ENCODE measurements around the gene TMTC1.

Gene TMTC1

GRCh38 chr12:29546000-29546399 lies 237.7 kb downstream of the TMTC1 start:
- no peaks in the 10 kb centered on the region for H3K9me3 ChIP-seq (ENCODE audit: control insufficient read depth in 2 of 2, low read length in 2 of 2)
- peaks cover 12% of the 10 kb centered on the region for H3K4me1 ChIP-seq (ENCODE audit: control insufficient read depth, insufficient read depth, low read length)
- H3K9ac ChIP-seq (ENCODE audit: low read length in 2 of 2), result no peak overlapping the region
- H3K27ac ChIP-seq (ENCODE audit: low read length), result no peak overlapping the region
- H3K27me3 ChIP-seq (ENCODE audit: control insufficient read depth in 1 of 2, insufficient read depth in 2 of 2, low read length in 2 of 2), result no peaks in the 10 kb centered on the region
- H3K4me3 ChIP-seq (ENCODE audit: low read length in 2 of 2), result no peak overlapping the region
- peaks cover 0 to 2% of the 10 kb centered on the region in 2 donors for H3K36me3 ChIP-seq (ENCODE audit: control insufficient read depth in 2 of 2, insufficient read depth in 2 of 2, low read length in 2 of 2)

GRCh38 chr12:29545102-29545467 lies 238.7 kb downstream of the TMTC1 start:
- Histone ChIP-seq H3K36me3 (ENCODE audit: control insufficient read depth in 2 of 2, insufficient read depth in 2 of 2, low read length in 2 of 2) (no peaks in the 10 kb centered on the region), H3K9ac (ENCODE audit: low read length in 2 of 2) (no peak overlapping the region), H3K27me3 (ENCODE audit: control insufficient read depth in 1 of 2, insufficient read depth in 2 of 2, low read length in 2 of 2) (no peaks in the 10 kb centered on the region), H3K9me3 (ENCODE audit: control insufficient read depth in 2 of 2, low read length in 2 of 2) (no peaks in the 10 kb centered on the region), H3K4me1 (ENCODE audit: control insufficient read depth, insufficient read depth, low read length) (peaks cover 12% of the 10 kb centered on the region), H3K27ac (ENCODE audit: low read length) (no peak overlapping the region), H3K4me3 (ENCODE audit: low read length in 2 of 2) (no peak overlapping the region)

DNA sequence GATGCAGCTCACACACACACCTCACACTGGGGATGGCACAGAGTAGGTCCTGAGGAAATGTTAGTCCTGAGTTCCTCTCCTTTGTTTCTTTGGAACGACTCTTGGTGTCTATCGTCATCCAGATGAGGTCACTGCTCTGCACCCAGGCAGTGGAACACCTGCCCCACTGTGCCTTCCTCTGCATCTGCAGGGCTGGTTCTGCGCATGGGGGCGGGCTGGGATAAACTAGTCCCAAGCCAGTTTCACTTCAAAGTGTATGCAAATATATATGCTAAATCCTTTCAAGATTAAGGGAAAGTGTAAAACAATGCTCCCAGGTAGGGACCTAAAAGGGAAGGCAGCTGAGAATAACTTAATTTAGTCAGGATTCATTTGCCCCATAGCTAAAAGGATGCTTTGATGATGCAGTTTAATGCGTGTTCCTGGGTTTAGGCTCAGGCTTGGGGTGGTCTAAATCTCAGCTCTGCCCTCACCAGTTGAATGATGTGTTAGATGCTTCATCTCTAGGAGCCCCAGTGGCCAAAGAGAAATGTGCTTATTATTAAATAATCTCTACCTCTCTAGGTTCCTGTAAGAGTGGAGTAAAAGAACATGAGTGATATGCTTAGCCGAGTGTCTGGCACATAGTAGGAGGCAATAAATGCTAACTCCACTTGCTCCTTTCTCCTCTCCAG lies 239.2 kb downstream of the TMTC1 start:
- H3K27me3 ChIP-seq (ENCODE audit: control insufficient read depth in 1 of 2, insufficient read depth in 2 of 2, low read length in 2 of 2), result no peaks in the 10 kb centered on the region
- no peak overlapping the region for H3K9ac ChIP-seq (ENCODE audit: low read length in 2 of 2)
- no peaks in the 10 kb centered on the region for H3K36me3 ChIP-seq (ENCODE audit: control insufficient read depth in 2 of 2, insufficient read depth in 2 of 2, low read length in 2 of 2)
- H3K9me3 ChIP-seq (ENCODE audit: control insufficient read depth in 2 of 2, low read length in 2 of 2), result no peaks in the 10 kb centered on the region
- peaks cover 12% of the 10 kb centered on the region for H3K4me1 ChIP-seq (ENCODE audit: control insufficient read depth, insufficient read depth, low read length)
- no peak overlapping the region for H3K27ac ChIP-seq (ENCODE audit: low read length)
- H3K4me3 ChIP-seq (ENCODE audit: low read length in 2 of 2), result no peak overlapping the region

DNA sequence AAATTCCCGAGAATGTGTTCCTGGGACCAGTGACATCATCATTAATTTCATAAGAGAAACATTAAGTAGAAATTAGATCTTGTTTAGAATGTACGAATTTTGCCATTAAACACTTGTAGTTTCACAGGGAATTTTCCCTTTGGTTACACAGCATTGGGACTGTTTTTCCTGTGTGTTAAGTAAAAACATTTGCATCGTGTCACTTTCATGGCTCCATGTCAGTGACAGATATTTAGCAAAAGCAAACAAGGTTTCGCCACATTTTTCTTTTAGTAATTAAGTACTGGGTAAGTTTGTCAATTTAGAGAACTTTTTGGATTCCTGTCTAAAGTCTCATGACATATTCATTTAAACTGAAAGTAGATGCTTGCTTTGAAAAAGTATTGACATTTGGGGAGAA lies 240.7 kb downstream of the TMTC1 start:
- Histone ChIP-seq H3K36me3 (ENCODE audit: control insufficient read depth in 2 of 2, insufficient read depth in 2 of 2, low read length in 2 of 2) (no peaks in the 10 kb centered on the region), H3K9me3 (ENCODE audit: control insufficient read depth in 2 of 2, low read length in 2 of 2) (no peaks in the 10 kb centered on the region), H3K4me3 (ENCODE audit: low read length in 2 of 2) (no peak overlapping the region), H3K9ac (ENCODE audit: low read length in 2 of 2) (no peak overlapping the region), H3K27ac (ENCODE audit: low read length) (no peak overlapping the region), H3K27me3 (ENCODE audit: control insufficient read depth in 1 of 2, insufficient read depth in 2 of 2, low read length in 2 of 2) (no peaks in the 10 kb centered on the region), H3K4me1 (ENCODE audit: control insufficient read depth, insufficient read depth, low read length) (peaks cover 12% of the 10 kb centered on the region)

DNA sequence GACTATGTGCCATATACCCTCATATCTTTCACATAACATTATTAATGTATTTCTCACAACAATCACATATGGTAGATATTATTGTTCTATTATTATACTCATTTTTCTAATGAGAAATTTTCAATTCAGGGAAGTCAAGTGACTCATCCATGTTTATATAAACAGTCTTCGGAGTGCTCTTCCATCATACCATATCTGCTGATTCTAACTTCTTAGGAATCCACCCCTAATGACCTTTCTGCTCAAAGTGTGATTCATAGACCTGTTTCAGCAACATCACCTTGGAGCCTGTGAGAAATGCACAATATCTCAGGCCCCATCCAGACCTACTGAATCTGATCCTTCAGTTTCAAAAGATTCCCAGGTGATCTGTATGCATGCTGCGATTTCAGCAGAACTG lies 246.4 kb downstream of the TMTC1 start:
- Histone ChIP-seq H3K27ac (ENCODE audit: low read length) (no peak overlapping the region), H3K27me3 (ENCODE audit: control insufficient read depth in 1 of 2, insufficient read depth in 2 of 2, low read length in 2 of 2) (no peaks in the 10 kb centered on the region), H3K4me3 (ENCODE audit: low read length in 2 of 2) (no peak overlapping the region), H3K4me1 (ENCODE audit: control insufficient read depth, insufficient read depth, low read length) (no peaks in the 10 kb centered on the region), H3K9me3 (ENCODE audit: control insufficient read depth in 2 of 2, low read length in 2 of 2) (no peaks in the 10 kb centered on the region), H3K9ac (ENCODE audit: low read length in 2 of 2) (no peak overlapping the region), H3K36me3 (ENCODE audit: control insufficient read depth in 2 of 2, insufficient read depth in 2 of 2, low read length in 2 of 2) (peaks cover 0 to 3% of the 10 kb centered on the region in 2 donors)

GRCh38 chr12:29534935-29535334 lies 248.8 kb downstream of the TMTC1 start:
- Histone ChIP-seq H3K27ac (ENCODE audit: low read length) (no peak overlapping the region), H3K9ac (ENCODE audit: low read length in 2 of 2) (no peak overlapping the region), H3K36me3 (ENCODE audit: control insufficient read depth in 2 of 2, insufficient read depth in 2 of 2, low read length in 2 of 2) (peaks cover 0 to 3% of the 10 kb centered on the region in 2 donors), H3K4me3 (ENCODE audit: low read length in 2 of 2) (no peak overlapping the region), H3K27me3 (ENCODE audit: control insufficient read depth in 1 of 2, insufficient read depth in 2 of 2, low read length in 2 of 2) (no peaks in the 10 kb centered on the region), H3K9me3 (ENCODE audit: control insufficient read depth in 2 of 2, low read length in 2 of 2) (no peaks in the 10 kb centered on the region), H3K4me1 (ENCODE audit: control insufficient read depth, insufficient read depth, low read length) (no peaks in the 10 kb centered on the region)

DNA sequence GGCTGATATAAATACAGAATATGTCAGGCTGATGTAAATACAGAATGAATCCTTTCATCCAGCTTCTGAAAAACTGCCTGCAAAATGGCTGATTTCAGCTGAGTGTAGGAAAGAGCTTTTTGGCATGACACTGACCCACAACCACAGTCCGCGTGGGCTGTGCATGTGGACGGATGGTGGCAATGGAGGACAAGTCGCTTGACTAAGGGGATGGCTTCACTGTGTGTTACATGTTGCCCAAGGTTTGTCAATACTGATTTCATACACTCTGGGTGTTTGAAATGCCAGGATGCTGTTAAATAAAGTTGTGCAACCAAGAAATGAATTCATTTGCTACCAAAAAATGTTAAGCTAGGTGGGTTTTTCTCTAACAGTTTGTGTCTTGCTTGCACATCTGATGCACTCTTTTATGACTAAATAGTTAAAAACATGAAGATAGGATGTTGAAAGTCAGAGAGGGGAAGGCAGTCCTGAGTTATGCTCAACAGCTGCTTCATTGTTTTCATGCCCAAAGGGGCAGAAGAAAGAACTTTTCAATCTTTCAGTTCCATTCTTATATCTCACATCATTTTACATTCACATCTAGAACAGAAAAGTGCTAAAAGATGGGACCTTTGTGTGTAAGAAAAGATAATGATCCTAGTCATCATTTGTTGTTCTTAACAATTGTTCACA lies 249.8 kb downstream of the TMTC1 start:
- peaks cover 0 to 3% of the 10 kb centered on the region in 2 donors for H3K36me3 ChIP-seq (ENCODE audit: control insufficient read depth in 2 of 2, insufficient read depth in 2 of 2, low read length in 2 of 2)
- no peaks in the 10 kb centered on the region for H3K27me3 ChIP-seq (ENCODE audit: control insufficient read depth in 1 of 2, insufficient read depth in 2 of 2, low read length in 2 of 2)
- H3K27ac ChIP-seq (ENCODE audit: low read length), result no peak overlapping the region
- H3K4me3 ChIP-seq (ENCODE audit: low read length in 2 of 2), result no peak overlapping the region
- no peak overlapping the region for H3K9ac ChIP-seq (ENCODE audit: low read length in 2 of 2)
- H3K4me1 ChIP-seq (ENCODE audit: control insufficient read depth, insufficient read depth, low read length), result no peaks in the 10 kb centered on the region
- H3K9me3 ChIP-seq (ENCODE audit: control insufficient read depth in 2 of 2, low read length in 2 of 2), result no peaks in the 10 kb centered on the region

- H3K27me3 ChIP-seq (ENCODE audit: control insufficient read depth in 1 of 2, insufficient read depth in 2 of 2, low read length in 2 of 2), result no peaks in the 10 kb centered on the region
- no peak overlapping the region for H3K4me3 ChIP-seq (ENCODE audit: low read length in 2 of 2)
- peaks cover 0 to 3% of the 10 kb centered on the region in 2 donors for H3K36me3 ChIP-seq (ENCODE audit: control insufficient read depth in 2 of 2, insufficient read depth in 2 of 2, low read length in 2 of 2)
- no peaks in the 10 kb centered on the region for H3K9me3 ChIP-seq (ENCODE audit: control insufficient read depth in 2 of 2, low read length in 2 of 2)
- H3K4me1 ChIP-seq (ENCODE audit: control insufficient read depth, insufficient read depth, low read length), result peaks cover 2% of the 10 kb centered on the region
- no peak overlapping the region for H3K27ac ChIP-seq (ENCODE audit: low read length)
- H3K9ac ChIP-seq (ENCODE audit: low read length in 2 of 2), result no peak overlapping the region
Observed at GRCh38 chr12:29531471-29531870, 252.3 kb downstream of the TMTC1 start.

DNA sequence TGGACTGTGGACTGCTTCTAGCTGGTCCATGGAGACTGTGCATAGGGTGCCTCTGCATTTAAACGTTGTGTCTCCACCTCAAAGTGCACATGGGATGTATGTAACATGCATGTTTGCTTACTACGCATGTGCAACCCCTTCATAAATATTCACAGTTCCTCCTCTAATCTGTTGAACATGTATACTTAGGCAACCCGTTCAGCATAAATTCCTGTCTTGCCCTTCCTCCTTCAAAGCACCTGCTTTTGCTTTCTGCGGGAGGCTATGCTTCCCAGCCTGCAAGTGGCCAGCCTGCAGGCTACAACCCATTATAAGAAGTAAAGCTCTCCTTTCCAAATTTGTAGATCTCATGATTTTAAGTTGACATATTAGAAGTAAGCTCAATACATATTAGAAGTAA lies 253.3 kb downstream of the TMTC1 start:
- H3K9ac ChIP-seq (ENCODE audit: low read length in 2 of 2), result no peak overlapping the region
- H3K36me3 ChIP-seq (ENCODE audit: control insufficient read depth in 2 of 2, insufficient read depth in 2 of 2, low read length in 2 of 2), result peaks cover 0 to 3% of the 10 kb centered on the region in 2 donors
- H3K9me3 ChIP-seq (ENCODE audit: control insufficient read depth in 2 of 2, low read length in 2 of 2), result no peaks in the 10 kb centered on the region
- no peaks in the 10 kb centered on the region for H3K27me3 ChIP-seq (ENCODE audit: control insufficient read depth in 1 of 2, insufficient read depth in 2 of 2, low read length in 2 of 2)
- no peak overlapping the region for H3K4me3 ChIP-seq (ENCODE audit: low read length in 2 of 2)
- peaks cover 2% of the 10 kb centered on the region for H3K4me1 ChIP-seq (ENCODE audit: control insufficient read depth, insufficient read depth, low read length)
- H3K27ac ChIP-seq (ENCODE audit: low read length), result no peak overlapping the region

GRCh38 chr12:29528161-29528560 lies 255.6 kb downstream of the TMTC1 start:
- H3K27ac ChIP-seq (ENCODE audit: low read length), result no peak overlapping the region
- no peaks in the 10 kb centered on the region for H3K27me3 ChIP-seq (ENCODE audit: control insufficient read depth in 1 of 2, insufficient read depth in 2 of 2, low read length in 2 of 2)
- peaks cover 2% of the 10 kb centered on the region for H3K4me1 ChIP-seq (ENCODE audit: control insufficient read depth, insufficient read depth, low read length)
- H3K9me3 ChIP-seq (ENCODE audit: control insufficient read depth in 2 of 2, low read length in 2 of 2), result no peaks in the 10 kb centered on the region
- no peak overlapping the region for H3K9ac ChIP-seq (ENCODE audit: low read length in 2 of 2)
- no peaks in the 10 kb centered on the region for H3K36me3 ChIP-seq (ENCODE audit: control insufficient read depth in 2 of 2, insufficient read depth in 2 of 2, low read length in 2 of 2)
- H3K4me3 ChIP-seq (ENCODE audit: low read length in 2 of 2), result no peak overlapping the region

- Histone ChIP-seq H3K9me3 (ENCODE audit: control insufficient read depth in 2 of 2, low read length in 2 of 2) (no peaks in the 10 kb centered on the region), H3K27ac (ENCODE audit: low read length) (no peak overlapping the region), H3K27me3 (ENCODE audit: control insufficient read depth in 1 of 2, insufficient read depth in 2 of 2, low read length in 2 of 2) (no peaks in the 10 kb centered on the region), H3K4me3 (ENCODE audit: low read length in 2 of 2) (no peak overlapping the region), H3K36me3 (ENCODE audit: control insufficient read depth in 2 of 2, insufficient read depth in 2 of 2, low read length in 2 of 2) (peaks cover 4 to 9% of the 10 kb centered on the region in 2 donors), H3K9ac (ENCODE audit: low read length in 2 of 2) (no peak overlapping the region), H3K4me1 (ENCODE audit: control insufficient read depth, insufficient read depth, low read length) (no peaks in the 10 kb centered on the region)
Observed at GRCh38 chr12:29521951-29522350, 261.8 kb downstream of the TMTC1 start.
